NCI-H748 (cell line): ENCODE measurements around the gene TVP23A.
A peak's percentile ranks its signal among the peaks of the same experiment; 100 is the strongest.
"Not testable (repeated sequence)": the region's sequence is repeated elsewhere in the genome, so short reads cannot be mapped to it uniquely, and the experiment has no call there.

ENCODE experiments used
- DNase-seq: peaks from one replicate; lab custom pipeline; 2025; ENCODE audit not compliant: unreplicated experiment; lab: John Stamatoyannopoulos, UW

TVP23A gene

DNA sequence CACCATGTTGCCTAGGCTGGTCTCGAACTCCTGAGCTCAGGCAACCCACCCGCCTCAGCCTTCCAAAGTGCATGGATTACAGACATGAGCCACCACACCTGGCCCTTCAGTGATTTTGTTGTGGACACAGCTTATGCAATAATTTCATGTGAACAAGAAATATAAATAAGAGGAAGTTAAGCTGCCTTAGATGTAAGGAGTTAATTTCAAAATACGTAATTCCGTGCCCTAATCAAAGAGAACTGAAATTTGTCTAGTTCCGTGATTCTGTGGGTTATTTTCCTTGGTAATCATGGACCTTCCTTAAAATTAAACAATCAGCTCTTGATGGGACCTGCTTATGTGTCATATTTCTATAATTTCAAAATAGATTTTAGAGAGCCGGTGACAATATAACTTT lies 11.9 kb downstream of the TVP23A start:
- DNase-seq = no peak

DNA sequence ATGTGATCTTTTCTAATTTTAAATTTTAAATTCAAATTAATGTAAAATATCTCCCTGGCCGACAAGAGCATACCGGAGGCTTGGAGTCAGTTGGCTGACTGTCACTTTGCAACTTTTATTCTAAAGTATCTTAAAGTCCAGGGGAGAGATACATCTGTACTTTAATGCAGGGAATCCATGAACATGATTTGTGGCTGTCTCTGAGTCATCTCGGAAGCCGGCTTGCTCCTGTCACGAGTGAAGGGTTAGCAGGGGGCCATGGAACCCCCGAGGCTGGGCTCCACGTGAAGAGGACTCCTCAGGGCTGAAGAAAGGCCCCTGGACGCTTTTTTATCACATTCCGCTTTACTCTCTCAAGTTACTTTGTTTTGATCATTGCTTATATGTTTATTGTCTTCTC lies 13.3 kb downstream of the TVP23A start:
- no peak for DNase-seq

- DNase-seq = no peak
Observed at GRCh38 chr16:10799736-10800135, 18.9 kb downstream of the TVP23A start.

DNA sequence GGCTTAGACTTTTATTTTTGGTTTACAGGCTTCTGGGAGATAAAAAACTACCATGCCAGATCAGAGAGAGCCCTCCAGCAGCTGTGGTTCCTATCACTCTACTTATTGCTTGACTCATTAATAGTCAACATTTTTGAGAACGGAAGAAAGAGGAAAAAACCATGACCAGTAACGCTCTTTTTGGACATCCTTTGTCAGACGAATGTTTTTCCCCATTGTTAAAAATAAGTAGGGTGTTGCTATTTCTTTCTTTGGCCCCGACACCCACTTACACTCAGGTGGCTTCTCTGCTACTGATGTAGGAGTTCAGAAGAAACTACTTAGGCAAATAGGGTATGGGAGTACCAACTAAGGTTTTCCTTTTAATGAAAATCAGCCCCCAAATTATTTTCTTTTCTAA lies 27.5 kb downstream of the TVP23A start:
- no peak for DNase-seq

GRCh38 chr16:10788630-10789029 lies 30.0 kb downstream of the TVP23A start:
- DNase-seq = not testable (repeated sequence)

DNA sequence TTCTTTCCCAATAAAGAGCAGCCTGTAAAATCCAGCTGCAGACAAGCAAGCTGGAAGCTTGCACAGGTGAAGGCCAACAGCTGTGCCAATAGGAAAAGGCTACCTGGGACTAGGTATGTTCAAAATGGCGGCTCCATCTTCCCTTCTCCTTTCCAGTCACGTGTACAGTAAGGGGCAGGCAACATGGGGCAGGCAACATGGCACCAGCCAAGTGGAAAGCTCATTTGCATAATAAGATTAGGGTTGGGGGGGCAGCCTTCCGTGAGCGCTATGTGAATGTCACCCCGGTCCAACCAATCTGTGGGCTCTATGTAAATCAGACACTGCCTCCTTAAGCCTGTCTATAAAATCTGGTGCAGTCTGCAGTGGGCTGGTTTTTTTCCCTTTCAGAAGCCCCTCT lies 31.3 kb downstream of the TVP23A start:
- DNase-seq = peak; percentile 3

- no peak for DNase-seq
Observed at GRCh38 chr16:10782628-10783027, 36.0 kb downstream of the TVP23A start.

GRCh38 chr16:10780628-10781027 lies 38.0 kb downstream of the TVP23A start:
- no peak for DNase-seq

DNA sequence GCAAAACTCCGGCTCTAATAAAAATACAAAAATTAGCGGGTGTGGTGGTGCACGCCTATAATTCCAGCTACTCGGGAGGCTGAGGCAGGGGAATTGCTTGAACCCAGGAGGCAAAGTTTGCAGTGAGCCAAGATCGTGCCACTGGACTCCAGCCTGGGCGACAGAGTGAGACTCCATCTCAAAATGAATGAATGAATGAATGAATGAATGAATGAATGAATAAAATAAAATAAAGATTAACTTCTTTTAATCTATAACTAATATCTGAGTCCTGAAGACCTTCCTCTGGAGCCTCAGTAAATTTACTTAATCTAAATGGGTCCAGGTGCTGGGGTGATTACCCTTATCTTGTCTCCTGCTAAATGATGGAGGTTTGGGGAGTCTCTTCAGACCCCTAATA lies 38.7 kb downstream of the TVP23A start:
- DNase-seq = not testable (repeated sequence)

DNA sequence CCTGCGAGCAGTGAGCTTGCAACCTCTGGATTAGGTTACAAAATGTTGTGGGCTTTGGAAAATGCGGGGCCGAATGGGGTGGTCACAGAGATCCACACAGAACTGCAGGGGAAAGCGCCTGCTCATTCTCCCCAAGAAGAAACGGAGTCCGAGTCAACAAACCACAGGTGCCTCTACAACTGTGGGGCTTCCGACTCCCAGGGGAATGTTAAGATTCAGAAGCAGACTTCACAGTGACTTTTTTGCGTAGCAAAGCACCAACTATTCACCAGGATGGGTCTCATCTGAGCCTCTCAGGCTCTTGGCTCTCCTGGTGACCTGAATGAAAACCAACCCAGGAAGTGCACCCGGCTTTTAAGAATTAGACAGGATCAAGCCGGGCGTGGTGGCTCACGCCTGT lies 41.2 kb downstream of the TVP23A start:
- no peak for DNase-seq

GRCh38 chr16:10776923-10777322 lies 41.7 kb downstream of the TVP23A start:
- DNase-seq = not testable (repeated sequence)

GRCh38 chr16:10776280-10776679 lies 42.3 kb downstream of the TVP23A start:
- DNase-seq = no peak

GRCh38 chr16:10770907-10771306 lies 47.7 kb downstream of the TVP23A start:
- DNase-seq = no peak

DNA sequence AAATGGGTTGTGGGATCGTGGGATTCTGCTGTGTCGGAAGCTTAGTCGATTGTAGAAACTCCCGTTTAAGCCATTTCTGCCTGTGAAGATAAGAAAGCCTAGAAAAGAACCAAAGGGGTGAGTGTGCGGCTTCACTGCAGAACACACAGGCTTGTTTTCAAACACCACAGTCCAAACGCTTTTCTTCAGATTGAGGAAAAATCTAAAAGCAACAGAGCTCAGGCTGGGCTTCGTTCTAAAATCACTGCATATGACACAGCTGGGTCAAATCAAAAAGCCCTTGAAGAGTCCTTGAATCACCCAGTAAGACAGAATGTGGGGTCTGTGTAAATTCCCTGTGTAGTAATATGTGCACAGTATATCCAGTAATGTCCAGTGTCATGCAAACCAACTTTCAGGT lies 49.2 kb downstream of the TVP23A start:
- no peak for DNase-seq

DNA sequence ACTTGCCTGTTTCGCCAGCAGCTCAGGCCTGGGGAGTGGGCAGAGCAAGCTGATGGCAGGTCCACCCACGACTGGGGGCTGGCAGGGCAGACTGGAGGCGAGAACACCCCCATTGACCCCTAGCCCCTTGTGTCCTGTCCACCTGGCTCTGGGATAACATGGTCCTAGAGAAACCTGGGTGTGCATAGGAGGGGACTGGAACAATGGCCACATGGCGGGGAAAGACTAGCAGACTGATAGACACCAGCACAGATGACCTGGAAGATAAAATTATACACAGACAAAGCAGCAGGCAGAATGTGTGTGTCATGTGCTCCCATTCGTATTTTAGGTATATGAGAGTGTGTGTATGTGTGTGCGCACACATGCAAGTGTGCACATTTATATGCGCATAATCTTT lies 51.5 kb downstream of the TVP23A start:
- DNase-seq = no peak

DNA sequence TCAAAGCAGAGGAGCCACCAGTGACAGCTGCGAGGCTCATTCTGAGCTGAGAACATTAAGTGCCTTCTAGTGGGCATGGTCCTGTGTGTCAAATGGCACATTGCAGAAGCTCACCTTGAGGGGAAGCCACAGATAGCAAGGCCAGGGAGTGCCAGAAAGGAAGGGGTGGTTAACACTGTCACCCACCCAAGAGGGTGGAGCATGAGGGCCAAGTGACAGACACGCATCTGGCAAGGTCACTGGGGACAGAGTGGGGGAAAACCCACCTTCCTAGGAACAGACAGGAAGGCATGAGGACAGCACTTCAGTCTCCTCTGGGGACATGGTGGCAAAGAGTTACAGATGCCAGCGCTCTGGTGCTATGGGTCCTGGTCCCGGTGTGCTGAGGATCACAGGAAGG lies 52.8 kb downstream of the TVP23A start:
- no peak for DNase-seq

DNA sequence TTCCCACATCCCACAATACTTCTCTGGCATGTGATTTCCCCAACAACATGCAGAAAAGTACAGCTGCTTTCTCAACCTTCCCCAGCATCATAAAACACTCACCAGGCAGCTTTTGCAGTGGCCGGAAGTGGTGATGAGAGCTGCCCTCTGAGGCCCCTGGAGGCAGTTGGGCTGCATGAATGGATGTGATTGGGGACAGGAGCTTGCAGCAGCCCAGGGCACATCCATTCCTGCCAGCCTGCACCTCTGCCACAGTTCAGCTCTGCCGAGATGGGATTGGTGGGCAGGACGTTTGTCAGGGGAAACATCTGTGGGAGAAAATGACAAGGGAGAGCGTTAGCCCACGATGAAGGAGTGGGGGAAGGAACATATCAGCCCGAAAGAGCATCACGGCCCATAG lies 55.1 kb downstream of the TVP23A start:
- DNase-seq = no peak

DNA sequence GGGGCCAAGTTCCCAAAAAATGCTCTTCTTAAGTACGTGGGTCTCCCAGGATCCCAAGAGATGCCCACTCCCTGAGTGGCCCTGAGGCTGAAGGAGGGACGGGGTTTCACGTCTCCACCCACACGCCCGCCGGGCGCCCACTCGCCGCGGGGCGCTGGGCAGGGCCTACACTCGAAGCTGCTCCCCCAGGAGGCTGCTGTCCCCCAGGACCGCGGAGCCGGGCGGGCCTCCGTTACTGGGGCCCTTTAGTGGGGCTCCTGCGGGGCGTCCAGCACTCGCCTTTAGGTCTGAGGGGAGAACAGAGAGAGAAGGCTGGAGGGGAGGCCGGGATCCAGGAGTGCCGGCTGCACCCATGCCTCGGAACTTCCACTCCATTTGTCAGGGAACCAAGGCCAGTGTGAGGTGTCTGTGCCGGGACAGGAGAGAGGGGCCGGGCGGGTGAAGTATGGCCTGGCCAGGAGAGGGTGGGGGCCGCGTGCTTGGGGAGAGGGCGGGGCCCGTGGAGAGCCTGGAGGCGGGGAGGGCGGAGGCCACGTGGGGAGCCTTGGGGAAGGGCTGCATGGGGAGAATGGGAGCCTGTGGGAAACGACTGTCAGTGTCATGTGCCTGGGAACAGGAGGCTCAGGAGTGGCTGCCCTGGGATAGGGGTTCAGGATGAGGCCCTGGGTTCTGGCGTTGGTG lies 56.1 kb downstream of the TVP23A start:
- DNase-seq = no peak

DNA sequence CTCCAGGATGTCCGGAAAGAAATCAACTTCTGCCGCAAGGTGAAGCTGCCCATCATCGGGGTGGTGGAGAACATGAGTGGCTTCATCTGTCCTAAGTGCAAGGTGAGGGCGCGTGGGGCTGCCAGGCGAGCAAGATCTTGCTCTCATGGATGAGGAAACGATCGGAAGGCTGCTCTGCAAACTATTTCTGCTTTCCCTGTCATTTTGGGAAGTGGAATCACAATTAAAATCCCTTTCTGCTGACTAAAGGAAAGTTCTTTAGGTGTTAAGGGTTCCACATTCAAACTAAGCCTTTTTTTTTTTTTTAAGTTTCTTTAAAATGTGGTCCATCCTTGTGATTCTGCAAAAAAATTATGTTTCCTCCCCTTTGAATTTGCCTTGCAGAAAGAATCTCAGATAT lies 57.2 kb downstream of the TVP23A start:
- no peak for DNase-seq

DNA sequence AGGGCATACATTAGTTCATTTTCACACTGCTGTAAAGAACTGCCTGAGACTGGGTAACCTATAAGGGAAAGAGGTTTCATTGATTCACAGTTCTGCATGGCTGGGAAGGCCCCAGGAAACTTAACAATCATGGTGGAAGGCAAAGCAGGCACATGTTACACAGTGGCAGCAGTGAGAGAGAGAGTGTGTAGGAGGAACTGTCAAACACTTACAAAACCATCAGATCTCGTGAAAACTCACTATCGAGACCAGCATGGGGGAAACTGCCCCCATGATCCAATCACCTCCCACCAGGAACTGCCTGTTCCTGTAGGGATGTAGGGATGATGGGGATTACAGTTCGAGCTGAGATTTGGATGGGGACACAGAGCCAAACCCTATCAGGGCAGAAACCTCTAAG lies 57.7 kb downstream of the TVP23A start:
- DNase-seq = no peak

- DNase-seq = no peak
Observed at GRCh38 chr16:10756574-10756973, 62.0 kb downstream of the TVP23A start.

DNA sequence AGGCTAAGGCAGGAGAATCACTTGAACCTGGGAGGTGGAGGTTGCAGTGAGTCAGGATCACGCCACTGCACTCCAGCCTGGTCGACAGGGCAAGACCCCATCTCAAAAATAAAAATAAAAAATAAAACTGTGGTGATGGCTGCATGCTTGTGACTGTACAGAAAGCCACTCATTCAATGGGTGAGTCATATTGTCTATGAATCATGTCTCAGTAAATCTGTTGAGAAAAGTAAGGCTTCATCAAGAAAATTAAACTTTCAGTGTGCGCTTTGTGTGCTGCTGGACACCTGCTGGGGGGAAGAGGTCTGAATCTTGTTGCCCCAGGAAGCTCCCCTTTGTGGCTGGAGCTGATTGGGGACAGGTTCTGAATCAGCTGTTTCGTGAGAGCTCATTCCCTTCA lies 63.7 kb downstream of the TVP23A start:
- no peak for DNase-seq

- no peak for DNase-seq
Observed at GRCh38 chr16:10753670-10754069, 64.9 kb downstream of the TVP23A start.
